GM18499 (cell line): ENCODE results near the gene ADAMTS18.
"Not testable (repeated sequence)": the region's sequence is repeated elsewhere in the genome, so short reads cannot be mapped to it uniquely, and the experiment has no call there.

Experiments
- ATAC-seq: cut with Tn5 transposase; IDR thresholded peaks from one replicate; pipeline ENCODE4 v1.9.1; 2021; ENCODE audit warnings: moderate number of reproducible peaks; ENCODE audit not compliant: insufficient read depth, unreplicated experiment

ADAMTS18 gene

GRCh38 chr16:77434530-77435271 is at the start of gene ADAMTS18:
Gene ADAMTS18 (minus strand): TSS chr16:77435034. CDS start chr16:77434695, 339 bp downstream.
- ATAC-seq, result no peak

- ATAC-seq, result no peak
These were observed 46.0 kb upstream of the ADAMTS18 start for GRCh38 chr16:77480681-77481315.

- no peak for ATAC-seq
These were observed 37.4 kb upstream of the ADAMTS18 start for GRCh38 chr16:77472262-77472661.

- ATAC-seq, result no peak
These were observed 36.0 kb upstream of the ADAMTS18 start for GRCh38 chr16:77470851-77471250.

GRCh38 chr16:77469634-77470033 is 34.8 kb upstream of the ADAMTS18 start:
- ATAC-seq, result no peak

- no peak for ATAC-seq
These were observed 34.0 kb upstream of the ADAMTS18 start for GRCh38 chr16:77468831-77469230.

- ATAC-seq, result no peak
These were observed 33.0 kb upstream of the ADAMTS18 start for GRCh38 chr16:77467821-77468335.

GRCh38 chr16:77463659-77464058 is 28.8 kb upstream of the ADAMTS18 start:
- ATAC-seq, result not testable (repeated sequence)

GRCh38 chr16:77462894-77463293 is 28.1 kb upstream of the ADAMTS18 start:
- ATAC-seq, result no peak

- no peak for ATAC-seq
These were observed 24.9 kb upstream of the ADAMTS18 start for GRCh38 chr16:77459534-77460254.

- no peak for ATAC-seq
These were observed 22.2 kb upstream of the ADAMTS18 start for GRCh38 chr16:77457046-77457445.

GRCh38 chr16:77452243-77452642 is 17.4 kb upstream of the ADAMTS18 start:
- no peak for ATAC-seq

GRCh38 chr16:77450790-77451487 is 16.1 kb upstream of the ADAMTS18 start:
- no peak for ATAC-seq

- ATAC-seq, result no peak
These were observed 14.4 kb upstream of the ADAMTS18 start for GRCh38 chr16:77449208-77449607.

- no peak for ATAC-seq
These were observed 10.5 kb upstream of the ADAMTS18 start for GRCh38 chr16:77445324-77445723.

- ATAC-seq, result no peak
These were observed 9.3 kb upstream of the ADAMTS18 start for GRCh38 chr16:77444147-77444460.

- no peak for ATAC-seq
These were observed 8.7 kb upstream of the ADAMTS18 start for GRCh38 chr16:77443357-77444146.

- no peak for ATAC-seq
These were observed 7.2 kb upstream of the ADAMTS18 start for GRCh38 chr16:77442078-77442477.

GRCh38 chr16:77439106-77439505 is 4.3 kb upstream of the ADAMTS18 start:
- ATAC-seq, result no peak

- no peak for ATAC-seq
These were observed 3.0 kb upstream of the ADAMTS18 start for GRCh38 chr16:77437859-77438258.
